GM19043 (cell line): ENCODE results near the gene CHM.
"Not testable (repeated sequence)": the region's sequence is repeated elsewhere in the genome, so short reads cannot be mapped to it uniquely, and the experiment has no call there.

Experiments
- ATAC-seq: cut with Tn5 transposase; IDR thresholded peaks from one replicate; pipeline ENCODE4 v1.9.1; 2021; ENCODE audit warnings: low read depth; ENCODE audit not compliant: unreplicated experiment

Gene CHM, protein sequence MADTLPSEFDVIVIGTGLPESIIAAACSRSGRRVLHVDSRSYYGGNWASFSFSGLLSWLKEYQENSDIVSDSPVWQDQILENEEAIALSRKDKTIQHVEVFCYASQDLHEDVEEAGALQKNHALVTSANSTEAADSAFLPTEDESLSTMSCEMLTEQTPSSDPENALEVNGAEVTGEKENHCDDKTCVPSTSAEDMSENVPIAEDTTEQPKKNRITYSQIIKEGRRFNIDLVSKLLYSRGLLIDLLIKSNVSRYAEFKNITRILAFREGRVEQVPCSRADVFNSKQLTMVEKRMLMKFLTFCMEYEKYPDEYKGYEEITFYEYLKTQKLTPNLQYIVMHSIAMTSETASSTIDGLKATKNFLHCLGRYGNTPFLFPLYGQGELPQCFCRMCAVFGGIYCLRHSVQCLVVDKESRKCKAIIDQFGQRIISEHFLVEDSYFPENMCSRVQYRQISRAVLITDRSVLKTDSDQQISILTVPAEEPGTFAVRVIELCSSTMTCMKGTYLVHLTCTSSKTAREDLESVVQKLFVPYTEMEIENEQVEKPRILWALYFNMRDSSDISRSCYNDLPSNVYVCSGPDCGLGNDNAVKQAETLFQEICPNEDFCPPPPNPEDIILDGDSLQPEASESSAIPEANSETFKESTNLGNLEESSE

DNA sequence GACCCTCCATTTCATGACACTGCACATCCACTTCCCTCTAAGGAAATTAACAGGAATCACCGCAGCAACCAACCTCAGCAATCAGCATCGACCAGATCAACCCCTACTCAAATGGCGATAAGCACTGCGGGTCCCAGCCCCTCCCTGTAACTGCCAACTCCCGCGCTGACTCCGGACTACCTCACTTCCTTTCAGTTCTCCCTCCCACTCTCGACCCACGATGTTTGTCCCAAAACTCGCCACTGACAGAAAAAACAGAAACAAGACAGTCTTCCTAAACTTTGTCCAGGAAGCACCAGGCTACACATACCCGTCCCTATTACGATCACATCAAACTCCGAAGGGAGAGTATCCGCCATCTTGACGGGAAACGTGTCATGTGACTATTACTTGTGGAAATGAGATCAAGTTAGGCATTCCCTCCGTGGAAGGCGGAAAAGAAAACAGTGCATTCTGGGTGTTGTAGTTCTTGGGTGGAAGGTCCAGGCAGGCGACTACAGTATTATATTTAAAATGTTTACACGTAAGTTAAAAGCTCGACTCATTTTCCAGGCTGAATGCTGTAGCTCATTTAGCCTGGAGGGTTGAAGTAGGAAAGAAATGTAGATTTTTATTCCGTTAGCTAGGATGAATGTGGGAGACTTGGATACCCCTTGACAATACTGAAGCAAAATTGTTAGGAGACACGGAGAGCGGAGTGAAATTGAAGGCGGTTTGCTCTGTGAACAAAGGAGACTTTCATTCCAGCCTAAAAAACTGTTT, at the start of gene CHM:
Gene CHM, minus strand, starts transcription at position 385 of the 762 bp plus-strand sequence. Its CDS starts 26 bp downstream, at position 359.
- ATAC-seq: peak; percentile 99

DNA sequence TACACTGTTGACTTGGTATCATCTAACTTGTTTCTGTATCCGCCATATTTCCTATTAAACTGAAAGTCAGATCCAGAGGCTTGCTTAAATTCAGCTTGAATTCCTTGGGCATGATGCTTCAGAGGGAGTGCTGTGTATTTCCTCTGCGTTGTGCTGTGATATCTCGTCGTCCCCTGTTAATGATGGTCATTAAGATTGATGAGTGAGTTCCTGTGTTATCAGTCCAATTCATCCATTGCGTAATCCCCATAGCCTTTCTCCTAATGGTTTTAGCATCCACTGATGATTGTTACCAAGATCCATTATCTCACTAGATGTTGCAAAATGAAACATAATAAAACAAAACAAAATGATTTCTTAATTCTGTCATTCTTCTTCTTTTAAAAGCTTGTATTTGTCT, 31.3 kb upstream of the CHM start:
- ATAC-seq: no peak

- ATAC-seq: no peak
These were observed 19.6 kb upstream of the CHM start for GRCh38 chrX:86066998-86067397.

GRCh38 chrX:86061407-86061806, 14.0 kb upstream of the CHM start:
- ATAC-seq: no peak

- no peak for ATAC-seq
These were observed 4.4 kb upstream of the CHM start for GRCh38 chrX:86051741-86052140.

DNA sequence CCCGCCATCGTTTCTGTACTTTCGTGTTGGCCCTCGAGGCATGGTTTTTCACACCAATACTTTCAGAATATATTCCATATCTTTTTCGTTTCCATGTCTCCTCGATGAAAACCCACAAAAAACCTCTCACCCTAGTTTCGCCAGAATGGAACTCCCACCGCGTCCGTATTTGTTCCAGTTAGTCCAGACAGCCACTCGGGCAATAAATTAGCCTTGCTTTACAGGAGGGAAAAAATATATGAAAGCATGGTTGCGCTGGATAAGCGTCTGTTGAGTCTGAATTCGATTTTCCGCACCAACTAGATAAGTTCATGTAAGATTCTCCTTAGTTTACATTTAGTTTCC, 550 bp upstream of the CHM start:
- ATAC-seq: no peak

DNA sequence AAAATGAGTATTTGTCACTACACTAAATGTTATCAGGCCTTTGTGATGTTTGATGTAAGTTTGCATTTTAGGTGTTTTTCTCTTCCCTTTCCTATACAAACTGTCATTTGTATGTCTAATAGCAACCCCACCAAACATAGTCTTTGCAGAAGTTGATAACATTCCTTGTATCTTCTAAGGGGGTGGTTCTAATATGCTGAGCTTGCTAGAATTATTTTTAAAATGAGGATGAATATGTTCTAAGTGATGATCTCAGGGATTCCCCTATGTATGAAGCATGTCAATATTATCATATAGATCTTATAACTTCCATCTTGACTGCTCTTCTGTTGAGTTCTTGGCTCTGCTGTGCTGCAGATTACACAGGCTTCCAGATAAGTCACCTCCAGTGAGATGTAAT, 3.1 kb downstream of the CHM start:
- ATAC-seq: no peak

DNA sequence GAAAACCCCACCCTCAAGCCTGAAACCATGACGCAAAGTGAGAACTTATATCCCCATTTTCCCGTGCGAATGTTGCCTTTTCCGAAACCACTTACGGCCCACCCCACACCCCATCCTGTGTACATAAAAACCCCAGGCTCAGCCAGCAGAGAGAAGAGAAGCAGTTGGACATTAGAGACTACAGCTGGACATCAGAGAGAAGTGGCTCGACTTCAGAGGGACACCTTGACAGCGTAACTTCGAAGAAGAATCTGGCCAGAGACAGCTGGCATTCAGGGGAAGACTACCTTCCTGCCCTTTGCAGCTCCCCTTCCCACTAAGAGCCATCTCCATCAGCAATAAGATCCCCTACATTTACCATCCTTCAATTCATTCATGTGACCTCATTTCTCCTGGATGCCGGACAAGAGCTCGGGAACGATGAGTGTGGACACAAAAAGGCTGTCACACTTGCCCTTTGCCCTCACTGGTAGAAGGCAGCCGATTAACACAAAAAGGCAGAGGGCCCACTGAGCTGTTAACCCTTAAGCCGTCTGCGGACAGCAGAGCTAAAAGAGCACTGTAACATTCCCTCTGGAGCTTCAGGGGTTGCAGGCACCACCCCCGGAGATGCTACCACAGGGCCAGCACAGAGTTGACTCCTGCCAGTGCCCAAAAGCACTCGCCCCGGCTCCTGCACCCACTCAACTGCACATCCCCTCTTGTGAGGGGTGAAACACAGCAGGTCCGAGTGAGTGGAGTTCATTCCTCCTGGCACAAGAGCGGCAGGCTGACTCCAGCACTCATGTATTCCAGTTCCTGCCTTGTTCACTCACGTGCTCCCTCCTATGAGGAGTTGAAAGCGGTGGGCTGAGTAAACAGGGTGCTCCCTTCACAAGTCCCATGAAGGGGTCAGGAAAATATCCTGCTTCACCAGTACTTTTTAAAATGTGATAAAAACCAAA, 7.5 kb downstream of the CHM start:
- ATAC-seq: no peak

DNA sequence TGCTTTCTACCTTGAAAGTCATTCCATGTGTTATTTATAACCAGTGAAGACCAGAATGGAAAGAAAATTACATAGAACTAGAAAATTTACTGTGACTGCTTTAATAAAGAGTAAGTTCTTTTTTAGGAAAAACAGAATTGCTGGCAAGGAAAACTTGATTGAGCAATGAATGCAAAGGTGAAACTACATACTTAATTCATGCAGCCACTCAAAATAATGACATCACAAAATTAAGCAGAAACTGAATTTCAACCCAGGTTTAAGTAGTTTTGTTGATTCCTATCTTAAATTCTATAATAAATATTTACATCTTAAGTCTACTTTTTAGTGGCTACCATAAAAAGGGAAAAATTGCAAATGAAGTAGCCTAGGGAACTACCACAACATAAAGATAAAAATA, 14.0 kb downstream of the CHM start:
- no peak for ATAC-seq

- ATAC-seq: no peak
These were observed 18.7 kb downstream of the CHM start for GRCh38 chrX:86028681-86029080.

DNA sequence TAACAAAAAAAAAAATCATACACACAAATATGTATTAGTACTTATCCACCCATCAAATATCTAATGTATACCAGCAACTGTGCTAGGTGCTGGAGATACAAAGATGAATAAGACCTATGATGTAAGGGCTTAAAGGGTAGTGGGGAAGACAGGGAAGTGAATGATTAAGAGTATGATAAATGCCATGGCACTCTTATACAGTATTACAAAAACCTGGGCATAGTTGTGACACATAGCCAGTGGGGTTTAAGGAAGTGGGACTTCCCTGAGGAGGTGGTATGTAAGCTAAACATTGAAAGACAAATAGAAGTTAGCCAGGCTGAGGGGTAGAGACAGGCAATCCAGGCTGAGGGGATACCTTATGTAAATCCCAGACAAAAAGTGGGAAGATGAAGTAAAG, 23.5 kb downstream of the CHM start:
- no peak for ATAC-seq

DNA sequence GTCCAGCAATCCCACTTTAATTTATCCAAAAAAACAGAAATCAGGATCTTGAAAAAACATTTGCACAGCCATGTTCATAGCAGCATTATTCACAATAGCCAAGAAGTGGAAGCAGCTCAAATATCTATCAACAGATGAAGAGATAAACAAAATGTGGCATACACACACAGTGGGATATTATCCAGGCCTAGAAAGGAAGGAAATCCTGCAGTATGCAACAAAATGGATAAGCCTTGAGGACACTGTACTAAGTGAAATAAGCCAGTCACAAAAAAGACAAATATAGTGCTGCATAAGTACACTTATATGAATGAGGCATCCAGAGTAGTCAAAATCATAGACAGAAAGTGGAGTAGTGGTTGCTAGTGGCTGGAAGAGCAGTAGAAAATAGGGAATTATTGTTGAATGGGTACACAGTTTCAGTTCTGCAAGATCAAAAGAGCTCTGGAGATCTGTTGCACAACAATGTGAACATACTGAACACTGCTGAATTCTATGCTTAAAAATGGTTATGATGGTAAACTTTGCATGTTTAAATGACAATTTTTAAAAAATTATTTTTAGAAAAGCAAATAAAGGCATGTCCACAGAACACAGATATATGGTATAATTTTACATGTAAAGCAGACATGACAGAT, 25.6 kb downstream of the CHM start:
- ATAC-seq: no peak

- no peak for ATAC-seq
These were observed 31.2 kb downstream of the CHM start for GRCh38 chrX:86016139-86016538.

- not testable (repeated sequence) for ATAC-seq
These were observed 32.4 kb downstream of the CHM start for GRCh38 chrX:86014959-86015358.

- no peak for ATAC-seq
These were observed 32.9 kb downstream of the CHM start for GRCh38 chrX:86014421-86014820.

- ATAC-seq: no peak
These were observed 33.6 kb downstream of the CHM start for GRCh38 chrX:86013792-86014191.

- no peak for ATAC-seq
These were observed 35.2 kb downstream of the CHM start for GRCh38 chrX:86012188-86012587.

GRCh38 chrX:86009803-86010202, 37.6 kb downstream of the CHM start:
- not testable (repeated sequence) for ATAC-seq

GRCh38 chrX:86007891-86008290, 39.5 kb downstream of the CHM start:
- ATAC-seq: not testable (repeated sequence)
